ENCODE measurements around the gene ANKRD11.

DNA sequence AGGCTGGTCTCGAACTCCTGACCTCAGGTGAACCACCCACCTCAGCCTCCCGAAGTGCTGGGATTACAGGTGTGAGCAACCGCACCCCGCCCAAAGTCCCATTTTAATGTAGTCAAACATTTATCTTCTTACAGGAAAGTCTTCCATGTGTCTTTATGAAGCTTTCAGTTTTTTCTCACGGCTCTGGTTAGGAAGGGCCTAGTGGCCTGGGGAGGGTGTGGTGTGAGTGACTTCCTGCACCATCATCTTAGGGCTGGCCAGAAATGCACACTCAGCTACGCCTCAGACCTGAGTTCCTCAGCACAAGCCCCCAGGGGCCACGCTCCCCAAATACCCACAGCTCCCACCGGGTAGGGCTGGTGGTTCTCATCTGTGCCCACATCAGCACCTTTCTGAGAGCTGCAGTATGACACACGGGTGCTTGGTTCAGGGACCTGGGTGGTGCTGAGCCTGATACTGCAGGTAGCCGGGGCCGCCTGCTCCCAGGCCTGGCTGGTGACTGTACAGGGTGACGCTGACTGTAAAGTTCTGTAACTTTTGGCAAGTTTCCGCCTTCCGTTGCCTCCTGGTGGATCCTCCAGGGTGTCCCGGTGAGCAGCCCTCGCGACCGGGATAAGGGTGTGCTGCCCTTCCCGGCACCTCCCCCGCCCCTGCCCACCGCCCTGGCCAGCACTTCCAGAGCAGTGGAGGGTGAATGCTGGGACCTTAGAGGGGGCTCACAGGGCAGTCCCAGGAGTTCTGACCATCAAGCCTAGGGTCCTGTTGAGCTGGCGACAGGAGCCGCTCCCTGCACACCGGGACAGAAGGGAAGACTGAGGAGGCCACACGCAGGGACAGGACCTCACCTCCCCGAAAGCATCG, 220.3 kb downstream of the ANKRD11 start:
- TF ChIP-seq, protein P1, sequence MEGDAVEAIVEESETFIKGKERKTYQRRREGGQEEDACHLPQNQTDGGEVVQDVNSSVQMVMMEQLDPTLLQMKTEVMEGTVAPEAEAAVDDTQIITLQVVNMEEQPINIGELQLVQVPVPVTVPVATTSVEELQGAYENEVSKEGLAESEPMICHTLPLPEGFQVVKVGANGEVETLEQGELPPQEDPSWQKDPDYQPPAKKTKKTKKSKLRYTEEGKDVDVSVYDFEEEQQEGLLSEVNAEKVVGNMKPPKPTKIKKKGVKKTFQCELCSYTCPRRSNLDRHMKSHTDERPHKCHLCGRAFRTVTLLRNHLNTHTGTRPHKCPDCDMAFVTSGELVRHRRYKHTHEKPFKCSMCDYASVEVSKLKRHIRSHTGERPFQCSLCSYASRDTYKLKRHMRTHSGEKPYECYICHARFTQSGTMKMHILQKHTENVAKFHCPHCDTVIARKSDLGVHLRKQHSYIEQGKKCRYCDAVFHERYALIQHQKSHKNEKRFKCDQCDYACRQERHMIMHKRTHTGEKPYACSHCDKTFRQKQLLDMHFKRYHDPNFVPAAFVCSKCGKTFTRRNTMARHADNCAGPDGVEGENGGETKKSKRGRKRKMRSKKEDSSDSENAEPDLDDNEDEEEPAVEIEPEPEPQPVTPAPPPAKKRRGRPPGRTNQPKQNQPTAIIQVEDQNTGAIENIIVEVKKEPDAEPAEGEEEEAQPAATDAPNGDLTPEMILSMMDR (IDR thresholded peaks at IDR 0.05), result no peak
- TF ChIP-seq POLR2A (IDR thresholded peaks at IDR 0.05) (no peak), EP300 (IDR thresholded peaks at IDR 0.05) (no peak), POLR2AphosphoS5 (IDR thresholded peaks at IDR 0.05) (no peak)
